ENCODE results near the gene TNPO3. TPM values are rescaled to one million over a fixed set of nuclear protein-coding genes. Genes with fewer than 3 reads are reported as not detected.

TNPO3 gene
- total RNA-seq, 2 donors from 2014 or later: 62.0 to 81.4 TPM

GRCh38 chr7:129024125-129024524, 30.8 kb downstream of the TNPO3 start:
- H3K4me1 Mint-ChIP-seq (ENCODE audit: low read depth): peaks cover 26% of the 10 kb centered on the region
- no peak overlapping the region for H3K4me3 Mint-ChIP-seq
- no peak overlapping the region for H3K27ac Mint-ChIP-seq
- H3K27me3 Mint-ChIP-seq (ENCODE audit: low read depth): no peaks in the 10 kb centered on the region
- H3K9me3 Mint-ChIP-seq: no peaks in the 10 kb centered on the region
- peaks cover 0 to 16% of the 10 kb centered on the region in 2 donors for H3K36me3 Mint-ChIP-seq (ENCODE audit: insufficient read depth in 2 of 2)
- DNase-seq (no peak), ATAC-seq (replicated peaks in 1 of 2) (no peak)

DNA sequence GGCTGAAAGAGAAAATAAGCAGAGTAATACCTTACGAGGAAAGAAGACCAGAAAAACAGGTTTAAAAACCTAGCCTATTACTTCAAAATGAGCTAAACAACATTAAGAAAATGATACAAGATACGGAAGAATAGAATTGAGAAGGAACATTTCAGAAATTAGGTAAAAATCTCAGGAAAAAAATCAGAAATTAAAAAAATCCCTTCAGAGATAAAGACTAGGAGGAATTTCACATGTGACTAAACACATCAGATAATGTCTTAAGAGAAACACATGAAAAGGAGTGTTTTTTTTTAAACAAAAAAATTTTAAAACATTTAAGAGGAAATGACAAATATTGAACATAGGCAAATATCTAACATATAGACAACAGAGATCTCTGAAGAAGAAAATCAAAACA, 33.3 kb downstream of the TNPO3 start:
- peaks cover 0 to 4% of the 10 kb centered on the region in 2 donors for H3K36me3 Mint-ChIP-seq (ENCODE audit: insufficient read depth in 2 of 2)
- H3K27ac Mint-ChIP-seq: no peak overlapping the region
- ATAC-seq (replicated peaks in 1 of 2) (no peak), DNase-seq (no peak)
- no peaks in the 10 kb centered on the region for H3K27me3 Mint-ChIP-seq (ENCODE audit: low read depth)
- H3K4me1 Mint-ChIP-seq (ENCODE audit: low read depth): peaks cover 29% of the 10 kb centered on the region
- no peak overlapping the region for H3K4me3 Mint-ChIP-seq
- H3K9me3 Mint-ChIP-seq: no peaks in the 10 kb centered on the region

DNA sequence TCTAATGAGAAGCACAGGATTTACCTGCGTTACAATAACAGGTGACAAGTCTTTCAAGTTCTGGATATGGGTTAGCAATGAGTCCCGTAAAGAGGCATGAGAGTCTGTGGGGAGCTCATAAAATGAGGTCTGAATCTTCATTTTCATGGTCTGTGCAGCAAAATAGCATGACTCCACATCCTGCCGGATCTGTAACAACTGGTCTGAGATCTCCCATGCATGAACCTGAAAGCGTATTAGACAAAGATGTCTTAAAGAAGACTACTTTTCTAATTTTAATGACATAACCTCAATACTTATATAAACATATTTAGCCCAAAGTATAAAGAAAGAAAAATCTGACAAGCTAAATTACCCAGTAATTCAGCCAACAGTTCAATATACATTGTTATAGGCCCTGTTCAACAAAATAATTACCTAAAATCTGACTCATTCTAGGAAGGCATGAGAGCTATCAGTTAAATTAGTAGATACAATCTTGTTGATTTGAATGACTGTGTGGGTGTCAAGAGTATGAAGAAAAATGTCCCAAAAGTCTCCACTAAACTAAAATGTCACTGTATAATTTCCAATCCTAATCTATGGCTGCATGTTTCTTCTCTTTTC, 36.9 kb downstream of the TNPO3 start:
- ATAC-seq (replicated peaks in 1 of 2) (no peak), DNase-seq (no peak)
- no peak overlapping the region for H3K4me3 Mint-ChIP-seq
- H3K36me3 Mint-ChIP-seq (ENCODE audit: insufficient read depth in 2 of 2): peaks cover 3 to 22% of the 10 kb centered on the region in 2 donors
- H3K27me3 Mint-ChIP-seq (ENCODE audit: low read depth): no peaks in the 10 kb centered on the region
- no peak overlapping the region for H3K27ac Mint-ChIP-seq
- no peaks in the 10 kb centered on the region for H3K9me3 Mint-ChIP-seq
- H3K4me1 Mint-ChIP-seq (ENCODE audit: low read depth): peaks cover 24% of the 10 kb centered on the region

GRCh38 chr7:129017264-129017663, 37.6 kb downstream of the TNPO3 start:
- H3K4me3 Mint-ChIP-seq: no peak overlapping the region
- no peaks in the 10 kb centered on the region for H3K9me3 Mint-ChIP-seq
- H3K27ac Mint-ChIP-seq: no peak overlapping the region
- no peak for ATAC-seq (replicated peaks in 1 of 2)
- H3K36me3 Mint-ChIP-seq (ENCODE audit: insufficient read depth in 2 of 2): peaks cover 3 to 22% of the 10 kb centered on the region in 2 donors
- no peaks in the 10 kb centered on the region for H3K27me3 Mint-ChIP-seq (ENCODE audit: low read depth)
- DNase-seq: no peak
- H3K4me1 Mint-ChIP-seq (ENCODE audit: low read depth): peaks cover 26% of the 10 kb centered on the region

DNA sequence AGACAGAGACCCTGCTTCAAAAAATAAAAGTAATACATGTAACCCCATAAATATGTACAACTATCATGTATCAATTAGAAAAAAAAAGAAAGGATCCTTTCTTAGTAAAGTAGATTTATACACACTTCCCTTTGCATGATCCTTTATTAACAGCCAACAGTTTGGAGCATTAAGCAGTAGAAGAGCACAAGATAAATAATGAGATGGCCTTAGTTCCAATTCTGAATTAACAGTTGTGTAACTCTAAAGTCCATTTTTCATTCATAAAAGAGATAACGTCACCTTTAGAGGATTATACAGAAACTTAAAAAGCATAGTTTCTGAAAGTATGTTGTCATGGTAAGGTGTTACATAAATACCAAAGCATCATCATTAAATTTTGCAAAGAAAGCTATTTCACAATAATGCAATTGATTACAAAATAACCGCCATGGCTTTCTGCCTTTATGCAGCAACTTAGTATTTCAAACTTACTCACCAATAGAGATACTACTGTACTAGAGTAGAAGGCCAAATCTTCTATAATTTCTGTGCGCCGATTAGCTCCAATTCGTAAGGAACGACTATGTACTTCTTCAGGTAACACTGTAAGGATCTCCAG, 40.3 kb downstream of the TNPO3 start:
- Mint-ChIP-seq H3K36me3 (ENCODE audit: insufficient read depth in 2 of 2) (peaks cover 6 to 19% of the 10 kb centered on the region in 2 donors), H3K27ac (no peak overlapping the region), H3K4me1 (ENCODE audit: low read depth) (peaks cover 35% of the 10 kb centered on the region), H3K4me3 (no peak overlapping the region), H3K27me3 (ENCODE audit: low read depth) (no peaks in the 10 kb centered on the region), H3K9me3 (no peaks in the 10 kb centered on the region)
- ATAC-seq (replicated peaks in 1 of 2): no peak
- DNase-seq: no peak

DNA sequence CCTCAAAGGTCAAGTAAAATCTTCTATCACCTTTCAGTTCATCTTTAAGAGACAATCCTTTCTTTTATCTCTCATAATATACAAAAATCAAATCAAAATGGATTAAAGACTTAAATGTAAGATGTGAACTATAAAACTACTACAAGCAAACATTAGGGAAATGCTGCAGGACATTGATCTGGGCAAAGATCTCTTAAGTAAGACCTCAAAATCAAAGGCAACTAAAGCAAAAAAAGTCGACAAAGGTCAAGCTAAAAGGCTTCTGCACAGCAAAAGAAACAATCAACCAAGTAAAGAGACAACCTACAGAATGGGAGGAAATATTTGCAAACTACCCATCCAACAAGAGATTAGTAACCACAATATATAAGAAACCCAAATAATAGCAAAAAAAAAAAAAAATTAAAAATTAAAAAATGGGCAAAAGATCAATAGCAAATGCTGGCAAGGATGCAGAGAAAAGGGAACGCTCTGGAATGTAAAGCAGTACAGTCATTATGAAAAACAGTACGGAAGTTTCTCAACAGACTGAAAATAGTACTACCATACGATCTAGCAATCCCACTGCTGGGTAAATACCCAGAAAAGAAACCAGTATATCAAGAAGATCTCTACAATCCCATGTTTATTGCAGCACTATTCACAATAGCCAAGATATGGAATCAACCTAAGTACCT, 41.7 kb downstream of the TNPO3 start:
- Mint-ChIP-seq H3K27ac (no peak overlapping the region), H3K4me1 (ENCODE audit: low read depth) (peaks cover 42% of the 10 kb centered on the region), H3K4me3 (no peak overlapping the region), H3K27me3 (ENCODE audit: low read depth) (no peaks in the 10 kb centered on the region), H3K36me3 (ENCODE audit: insufficient read depth in 2 of 2) (peaks cover 6 to 19% of the 10 kb centered on the region in 2 donors), H3K9me3 (no peaks in the 10 kb centered on the region)
- ATAC-seq (replicated peaks in 1 of 2) (no peak), DNase-seq (no peak)

DNA sequence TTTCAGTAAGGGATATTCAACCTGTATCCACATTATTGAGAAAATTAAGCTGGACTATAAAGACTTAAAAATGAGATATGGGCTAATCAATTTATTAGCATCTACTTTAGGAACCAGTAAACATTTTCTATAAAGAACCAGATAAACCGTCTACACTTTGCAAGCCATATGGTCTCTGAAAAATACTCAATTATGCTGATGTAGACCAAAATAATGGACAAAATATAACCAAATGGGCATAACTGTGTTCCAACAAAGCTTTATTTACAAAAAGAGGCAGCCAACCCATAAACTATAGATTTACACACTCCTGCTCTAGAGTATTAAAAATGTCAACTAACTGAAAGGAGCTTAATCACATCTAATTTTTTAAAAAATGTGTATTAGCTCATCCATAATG, 42.3 kb downstream of the TNPO3 start:
- H3K4me1 Mint-ChIP-seq (ENCODE audit: low read depth): peaks cover 43% of the 10 kb centered on the region
- no peak overlapping the region for H3K27ac Mint-ChIP-seq
- H3K27me3 Mint-ChIP-seq (ENCODE audit: low read depth): no peaks in the 10 kb centered on the region
- peaks cover 6 to 20% of the 10 kb centered on the region in 2 donors for H3K36me3 Mint-ChIP-seq (ENCODE audit: insufficient read depth in 2 of 2)
- DNase-seq (no peak), ATAC-seq (replicated peaks in 1 of 2) (no peak)
- no peak overlapping the region for H3K4me3 Mint-ChIP-seq
- no peaks in the 10 kb centered on the region for H3K9me3 Mint-ChIP-seq

DNA sequence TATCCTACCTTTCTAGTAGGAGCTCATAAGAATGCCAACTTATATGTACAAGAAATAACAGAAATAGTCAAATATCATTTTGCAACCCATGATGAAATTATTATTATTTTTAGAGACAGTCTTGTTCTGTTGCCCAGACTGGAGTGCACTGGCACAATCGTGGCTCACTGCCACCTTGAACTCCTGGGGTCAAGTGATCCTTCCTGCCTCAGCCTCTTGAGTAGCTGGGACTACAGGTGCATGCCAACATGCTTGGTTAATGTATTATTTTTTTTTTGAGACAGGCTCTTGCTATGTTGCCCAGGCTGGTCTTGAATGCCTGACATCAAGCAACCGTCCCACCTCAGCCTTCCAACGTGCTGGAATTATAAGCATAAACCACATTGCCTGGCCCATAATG, 44.8 kb downstream of the TNPO3 start:
- peaks cover 14 to 25% of the 10 kb centered on the region in 2 donors for H3K36me3 Mint-ChIP-seq (ENCODE audit: insufficient read depth in 2 of 2)
- H3K4me3 Mint-ChIP-seq: no peak overlapping the region
- H3K4me1 Mint-ChIP-seq (ENCODE audit: low read depth): peaks cover 48% of the 10 kb centered on the region
- peak overlapping the region; percentile 60 for H3K27ac Mint-ChIP-seq
- H3K9me3 Mint-ChIP-seq: no peaks in the 10 kb centered on the region
- H3K27me3 Mint-ChIP-seq (ENCODE audit: low read depth): no peaks in the 10 kb centered on the region
- ATAC-seq (replicated peaks in 1 of 2) (no peak), DNase-seq (no peak)

DNA sequence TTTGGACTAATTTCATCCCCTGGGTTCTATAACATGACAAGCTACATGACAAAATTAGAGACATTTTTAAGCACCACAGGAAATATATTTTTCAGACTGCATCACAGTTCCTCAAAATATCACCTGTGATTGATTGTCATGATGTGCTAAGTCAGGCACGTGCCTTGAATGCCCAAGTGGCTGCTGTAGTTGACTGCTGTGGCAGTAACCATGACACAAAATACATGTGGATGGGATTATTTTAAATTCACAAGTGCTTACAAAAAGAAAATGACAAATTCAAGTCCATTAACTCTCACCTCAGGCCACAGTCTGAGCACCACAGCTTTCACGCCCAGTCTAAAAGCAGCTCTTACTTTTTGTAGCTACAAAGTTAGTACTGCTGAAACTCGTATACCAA, 45.5 kb downstream of the TNPO3 start:
- H3K4me3 Mint-ChIP-seq: peak overlapping the region in 1 of 2 donors; percentile 81
- DNase-seq (no peak), ATAC-seq (replicated peaks in 1 of 2) (peak; percentile 9 to 38)
- no peak overlapping the region for H3K27ac Mint-ChIP-seq
- H3K27me3 Mint-ChIP-seq (ENCODE audit: low read depth): no peaks in the 10 kb centered on the region
- no peaks in the 10 kb centered on the region for H3K9me3 Mint-ChIP-seq
- H3K36me3 Mint-ChIP-seq (ENCODE audit: insufficient read depth in 2 of 2): peaks cover 14 to 21% of the 10 kb centered on the region in 2 donors
- H3K4me1 Mint-ChIP-seq (ENCODE audit: low read depth): peaks cover 48% of the 10 kb centered on the region

- no peaks in the 10 kb centered on the region for H3K27me3 Mint-ChIP-seq (ENCODE audit: low read depth)
- H3K4me3 Mint-ChIP-seq: peak overlapping the region; percentile 63 to 81
- H3K4me1 Mint-ChIP-seq (ENCODE audit: low read depth): peaks cover 46% of the 10 kb centered on the region
- H3K9me3 Mint-ChIP-seq: no peaks in the 10 kb centered on the region
- no peak for DNase-seq
- ATAC-seq (replicated peaks in 1 of 2): peak; percentile 83 to 95
- peak overlapping the region; percentile 71 for H3K27ac Mint-ChIP-seq
- H3K36me3 Mint-ChIP-seq (ENCODE audit: insufficient read depth in 2 of 2): peaks cover 13 to 19% of the 10 kb centered on the region in 2 donors
Measured at GRCh38 chr7:129008645-129009414, 46.1 kb downstream of the TNPO3 start.

DNA sequence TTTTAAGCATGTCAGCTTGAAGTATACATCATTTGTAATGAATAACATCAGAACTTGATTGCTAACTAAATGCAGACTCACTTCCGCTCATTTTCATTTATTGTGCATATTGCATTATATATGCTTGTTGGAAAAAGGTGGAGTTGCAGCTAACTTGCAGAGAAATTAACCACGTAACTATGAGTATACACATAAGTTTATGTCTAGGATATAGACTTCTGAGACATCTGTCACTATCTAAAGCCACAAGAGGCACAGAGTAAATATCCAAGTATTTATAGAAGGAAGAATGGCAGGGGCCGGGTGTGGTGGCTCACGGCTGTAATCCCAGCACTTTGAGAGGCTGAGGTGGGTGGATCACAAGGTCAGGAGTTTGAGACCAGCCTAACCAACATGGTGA, 47.3 kb downstream of the TNPO3 start:
- Mint-ChIP-seq H3K9me3 (no peaks in the 10 kb centered on the region), H3K27ac (no peak overlapping the region), H3K4me3 (peak overlapping the region; percentile 22 to 36), H3K27me3 (ENCODE audit: low read depth) (no peaks in the 10 kb centered on the region), H3K36me3 (ENCODE audit: insufficient read depth in 2 of 2) (peaks cover 10 to 17% of the 10 kb centered on the region in 2 donors), H3K4me1 (ENCODE audit: low read depth) (peaks cover 36% of the 10 kb centered on the region)
- ATAC-seq (replicated peaks in 1 of 2): no peak
- DNase-seq: no peak

- Mint-ChIP-seq H3K9me3 (no peaks in the 10 kb centered on the region), H3K4me1 (ENCODE audit: low read depth) (peaks cover 36% of the 10 kb centered on the region), H3K27me3 (ENCODE audit: low read depth) (no peaks in the 10 kb centered on the region), H3K4me3 (no peak overlapping the region), H3K36me3 (ENCODE audit: insufficient read depth in 2 of 2) (peaks cover 11 to 23% of the 10 kb centered on the region in 2 donors), H3K27ac (no peak overlapping the region)
- ATAC-seq (replicated peaks in 1 of 2): no peak
- DNase-seq: no peak
Measured at GRCh38 chr7:129006636-129007414, 48.1 kb downstream of the TNPO3 start.

Measured in activated T-cell treated with anti-CD3 and anti-CD28 coated beads, Interleukin-2, amount 50 U/mL, for 72 hours (primary cell).